Common myeloid progenitor, CD34-positive (primary cell): ENCODE data around the gene PDE11A.
A peak's percentile ranks its signal among the peaks of the same experiment; 100 is the strongest.

Experiments used
- CTCF ChIA-PET: fragments of 350-600 bp; sonication (Branson Sonifier 250); formaldehyde crosslinking; loops from one replicate; lab custom pipeline; 2021; ENCODE audit warnings: antibody characterized with exemption; lab: Charles Lee
- POLR2A ChIA-PET: fragments of 350-600 bp; sonication (Branson Sonifier 250); formaldehyde crosslinking; loops from one replicate; lab custom pipeline; 2021; ENCODE audit warnings: antibody characterized with exemption; lab: Charles Lee
- DNase-seq, 3 donors: peaks; one replicate each; pipeline versions ENCODE4 v3.0.0 to v3.0.0-alpha.2; 2013
- H3K27ac ChIP-seq, 2 experiments: 1 replicate in 1 of 2; 2 replicates in 1 of 2; pipeline ENCODE4 v1.7.0; 2013; ENCODE audit warnings: inconsistent platforms in 2 of 2, low read length in 2 of 2, mild to moderate bottlenecking in 2 of 2, low read depth in 1 of 2, moderate library complexity in 1 of 2; ENCODE audit not compliant: severe bottlenecking in 2 of 2, insufficient read depth in 1 of 2, poor library complexity in 1 of 2
- H3K27me3 ChIP-seq, 5 experiments: replicated peaks in 2 of 5; 1 replicate in 3 of 5; 2 replicates in 2 of 5; pipeline versions ENCODE4 v1.6.1 to v1.7.0; 2013; ENCODE audit warnings: low read length in 4 of 5, mild to moderate bottlenecking in 2 of 5, moderate library complexity in 2 of 5, inconsistent platforms in 1 of 5; ENCODE audit not compliant: insufficient read depth in 5 of 5, control insufficient read depth in 4 of 5
- H3K36me3 ChIP-seq, 4 experiments: 1 replicate in 2 of 4; 2 replicates in 2 of 4; pipeline versions ENCODE4 v1.6.1 to v1.7.0; 2013; ENCODE audit warnings: low read length in 3 of 4, control low read depth in 1 of 4, mild to moderate bottlenecking in 1 of 4; ENCODE audit not compliant: control insufficient read depth in 4 of 4, insufficient read depth in 4 of 4
- H3K4me1 ChIP-seq, 4 experiments: 1 replicate in 3 of 4; 2 replicates in 1 of 4; pipeline versions ENCODE4 v1.6.1 to v1.7.1; 2013; ENCODE audit warnings: low read length in 3 of 4, mild to moderate bottlenecking in 3 of 4, control low read depth in 1 of 4, inconsistent platforms in 1 of 4, moderate library complexity in 1 of 4; ENCODE audit not compliant: control insufficient read depth in 4 of 4, insufficient read depth in 4 of 4; ENCODE audit errors: control extremely low read depth in 1 of 4
- H3K4me3 ChIP-seq, 7 experiments: 1 replicate in 4 of 7; 2 replicates in 3 of 7; pipeline versions ENCODE4 v1.5.1 to v1.7.0; 2013; ENCODE audit warnings: mild to moderate bottlenecking in 7 of 7, low read length in 6 of 7, moderate library complexity in 6 of 7, inconsistent platforms in 2 of 7, low read depth in 2 of 7, control low read depth in 1 of 7; ENCODE audit not compliant: insufficient read depth in 4 of 7, control insufficient read depth in 1 of 7; ENCODE audit errors: extremely low read depth in 1 of 7
- H3K9me3 ChIP-seq, 5 experiments: 1 replicate in 4 of 5; 2 replicates in 1 of 5; pipeline versions ENCODE4 v1.6.1 to v1.7.1; 2013; ENCODE audit warnings: low read length in 4 of 5, mild to moderate bottlenecking in 2 of 5, inconsistent platforms in 1 of 5, low read depth in 1 of 5, moderate library complexity in 1 of 5; ENCODE audit not compliant: control insufficient read depth in 4 of 5, insufficient read depth in 2 of 5; ENCODE audit errors: control extremely low read depth in 1 of 5
- WGBS: methylation state at CpG from one replicate; pipeline ENCODE4 v1.1.5; 2013; ENCODE audit not compliant: insufficient coverage; 5-methylcytosine and 5-hydroxymethylcytosine counted together

PDE11A gene

GRCh38 chr2:177680866-177681712, 391.5 kb downstream of the PDE11A start:
- Histone ChIP-seq H3K36me3 (no peaks in the 10 kb centered on the region), H3K4me3 (no peak overlapping the region), H3K27ac (no peak overlapping the region), H3K27me3 (no peaks in the 10 kb centered on the region), H3K4me1 (no peaks in the 10 kb centered on the region), H3K9me3 (no peaks in the 10 kb centered on the region)
- no peak for DNase-seq
- no CpG with 5 or more reads among the region's 6 CpGs for WGBS
- CTCF ChIA-PET: no interaction called here
- POLR2A ChIA-PET: no interaction called here

- WGBS: 100% methylated on average over 2 of the region's 6 CpGs
- ChIA-PET CTCF (no interaction called here), POLR2A (no interaction called here)
- Histone ChIP-seq H3K27ac (no peak overlapping the region), H3K9me3 (no peaks in the 10 kb centered on the region), H3K4me3 (no peak overlapping the region), H3K36me3 (no peaks in the 10 kb centered on the region), H3K27me3 (no peaks in the 10 kb centered on the region), H3K4me1 (no peaks in the 10 kb centered on the region)
- DNase-seq: peak in 1 of 3 donors; percentile 9
These were observed 392.7 kb downstream of the PDE11A start for GRCh38 chr2:177679611-177680605.

GRCh38 chr2:177678939-177679338, 393.6 kb downstream of the PDE11A start:
- WGBS: 100% methylated on average over 1 of the region's 2 CpGs
- CTCF ChIA-PET: no interaction called here
- POLR2A ChIA-PET: no interaction called here
- DNase-seq: no peak
- Histone ChIP-seq H3K27me3 (no peaks in the 10 kb centered on the region), H3K9me3 (no peaks in the 10 kb centered on the region), H3K4me1 (no peaks in the 10 kb centered on the region), H3K27ac (no peak overlapping the region), H3K36me3 (no peaks in the 10 kb centered on the region), H3K4me3 (no peak overlapping the region)

GRCh38 chr2:177676636-177677035, 395.9 kb downstream of the PDE11A start:
- ChIA-PET CTCF (interaction anchor here (0.9 kb wide), 1 partner anchor 13 kb away, joined by 3 read pairs; no protein-coding TSS in a partner anchor), POLR2A (no interaction called here)
- DNase-seq: no peak
- Histone ChIP-seq H3K9me3 (no peaks in the 10 kb centered on the region), H3K4me1 (no peaks in the 10 kb centered on the region), H3K4me3 (no peak overlapping the region), H3K27ac (no peak overlapping the region), H3K36me3 (no peaks in the 10 kb centered on the region), H3K27me3 (no peaks in the 10 kb centered on the region)
- 100% methylated on average over 2 of the region's 3 CpGs for WGBS

DNA sequence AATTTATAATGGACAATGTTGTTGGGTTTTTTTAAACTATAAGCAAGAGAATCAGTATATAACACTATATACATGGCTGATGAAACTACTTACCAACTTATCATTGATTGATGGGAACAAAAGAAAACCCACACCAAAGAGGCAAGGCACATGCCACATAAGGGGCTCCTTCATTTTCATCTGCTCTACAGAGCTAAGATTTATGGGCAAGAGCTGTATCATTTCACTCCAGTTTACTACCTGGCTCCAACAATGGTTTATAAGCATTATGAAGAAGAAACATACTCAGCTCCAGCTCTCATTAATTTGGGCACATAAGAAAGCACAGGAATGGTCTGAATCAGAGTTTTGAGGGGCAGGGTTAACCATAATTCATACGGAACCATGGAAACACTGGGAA, 396.8 kb downstream of the PDE11A start:
- DNase-seq: no peak
- Histone ChIP-seq H3K4me3 (no peak overlapping the region), H3K27ac (no peak overlapping the region), H3K36me3 (no peaks in the 10 kb centered on the region), H3K9me3 (no peaks in the 10 kb centered on the region), H3K27me3 (no peaks in the 10 kb centered on the region), H3K4me1 (peaks cover 0 to 4% (median 0%) of the 10 kb centered on the region in 4 experiments)
- 100% methylated on average over 1 of the region's 1 CpG for WGBS
- ChIA-PET CTCF (interaction anchor here (0.9 kb wide), 1 partner anchor 13 kb away, joined by 3 read pairs; no protein-coding TSS in a partner anchor), POLR2A (no interaction called here)

GRCh38 chr2:177675350-177675821, 397.2 kb downstream of the PDE11A start:
- peaks cover 0 to 6% (median 0%) of the 10 kb centered on the region in 4 experiments for H3K4me1 ChIP-seq
- H3K27ac ChIP-seq: no peak overlapping the region
- CTCF ChIA-PET: no interaction called here
- H3K4me3 ChIP-seq: no peak overlapping the region
- POLR2A ChIA-PET: no interaction called here
- no peaks in the 10 kb centered on the region for H3K9me3 ChIP-seq
- H3K27me3 ChIP-seq: no peaks in the 10 kb centered on the region
- WGBS: 78% methylated on average over 6 of the region's 6 CpGs
- DNase-seq: no peak
- H3K36me3 ChIP-seq: no peaks in the 10 kb centered on the region
